NCI-H526 (cell line): ENCODE data around the gene MARK3.

Experiments
- DNase-seq, 2 experiments: peaks; one replicate each; lab custom pipeline; 2025; lab: John Stamatoyannopoulos, UW

Gene MARK3

GRCh38 chr14:103395244-103395643 is 10.0 kb downstream of the MARK3 start:
- DNase-seq: no peak

- DNase-seq: no peak
These were observed 11.2 kb downstream of the MARK3 start for GRCh38 chr14:103396463-103396862.

DNA sequence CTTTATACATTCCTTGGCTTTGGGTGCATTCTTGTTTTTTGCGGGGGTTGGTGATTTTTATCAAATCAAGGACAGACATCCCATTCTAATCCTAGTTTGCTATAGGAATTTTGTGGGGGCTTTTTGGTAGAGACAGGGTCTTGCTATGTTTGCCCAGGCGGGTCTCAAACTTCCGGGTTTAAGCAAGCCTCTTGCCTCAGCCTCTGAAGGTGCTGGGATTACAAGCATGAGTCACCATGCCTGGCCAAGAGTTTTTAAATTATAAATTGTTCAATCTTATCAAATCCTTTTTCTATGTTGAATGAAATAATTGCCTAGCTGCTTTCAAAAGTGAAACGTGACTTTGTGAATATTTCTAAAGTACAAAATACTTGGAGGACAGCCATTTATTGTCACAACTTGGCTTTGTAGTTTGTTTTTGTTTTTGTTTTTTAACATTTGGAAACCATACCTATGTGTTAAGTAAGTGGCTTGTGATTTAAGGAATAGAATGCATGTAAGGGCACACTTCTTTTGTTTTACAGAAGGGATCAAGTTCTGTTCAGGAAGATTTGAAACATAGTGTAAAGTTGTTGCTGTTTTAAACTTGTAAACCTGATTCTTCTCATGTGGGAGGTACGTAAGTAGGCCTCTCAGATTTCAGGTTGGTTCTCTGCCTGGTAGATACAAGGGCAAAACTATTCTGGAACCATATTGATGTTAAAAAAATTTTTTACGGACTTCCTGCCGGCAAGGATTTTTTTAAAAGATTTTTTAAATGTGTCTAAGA is 13.4 kb downstream of the MARK3 start:
- no peak for DNase-seq

DNA sequence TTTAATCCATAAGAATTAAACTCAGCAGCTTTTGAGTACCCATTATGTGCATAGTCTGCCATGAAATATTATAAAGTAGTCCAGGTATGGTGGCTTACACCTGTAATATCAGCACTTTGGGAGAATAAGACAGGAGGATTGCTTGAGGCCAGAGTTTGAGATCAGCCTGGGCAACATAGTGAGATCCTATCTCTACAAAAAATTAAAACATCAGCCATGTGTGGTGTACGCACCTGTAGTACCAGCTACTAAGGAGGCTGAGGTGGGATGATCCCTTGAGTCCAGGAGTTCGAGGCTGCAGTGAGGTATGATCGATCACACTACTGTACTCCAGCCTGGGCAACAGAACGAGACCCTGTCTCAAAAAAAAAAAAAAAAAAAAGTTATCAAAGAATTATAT is 15.3 kb downstream of the MARK3 start:
- DNase-seq: no peak

- peak in 1 of 2 experiments; percentile 26 for DNase-seq
These were observed 16.3 kb downstream of the MARK3 start for GRCh38 chr14:103401223-103402214.

DNA sequence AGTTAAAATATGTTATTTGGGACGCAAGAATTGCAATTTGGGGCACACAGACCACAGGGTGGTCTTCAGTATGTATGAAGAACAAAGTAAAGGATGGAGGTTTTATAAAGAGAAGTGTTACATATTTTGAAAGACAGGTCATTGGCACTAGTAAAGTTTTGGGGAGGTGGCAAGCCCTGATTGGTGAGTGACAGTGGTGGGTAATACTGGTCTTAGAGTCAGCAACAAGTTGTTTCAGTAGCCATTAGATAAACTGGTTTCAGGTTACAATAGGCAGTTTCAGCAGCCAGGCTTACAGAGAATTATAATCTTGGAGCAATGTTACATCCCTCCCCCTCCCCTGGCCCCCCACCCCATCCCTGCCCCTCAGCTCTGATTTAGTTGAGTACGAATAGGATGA is 17.5 kb downstream of the MARK3 start:
- DNase-seq: no peak

DNA sequence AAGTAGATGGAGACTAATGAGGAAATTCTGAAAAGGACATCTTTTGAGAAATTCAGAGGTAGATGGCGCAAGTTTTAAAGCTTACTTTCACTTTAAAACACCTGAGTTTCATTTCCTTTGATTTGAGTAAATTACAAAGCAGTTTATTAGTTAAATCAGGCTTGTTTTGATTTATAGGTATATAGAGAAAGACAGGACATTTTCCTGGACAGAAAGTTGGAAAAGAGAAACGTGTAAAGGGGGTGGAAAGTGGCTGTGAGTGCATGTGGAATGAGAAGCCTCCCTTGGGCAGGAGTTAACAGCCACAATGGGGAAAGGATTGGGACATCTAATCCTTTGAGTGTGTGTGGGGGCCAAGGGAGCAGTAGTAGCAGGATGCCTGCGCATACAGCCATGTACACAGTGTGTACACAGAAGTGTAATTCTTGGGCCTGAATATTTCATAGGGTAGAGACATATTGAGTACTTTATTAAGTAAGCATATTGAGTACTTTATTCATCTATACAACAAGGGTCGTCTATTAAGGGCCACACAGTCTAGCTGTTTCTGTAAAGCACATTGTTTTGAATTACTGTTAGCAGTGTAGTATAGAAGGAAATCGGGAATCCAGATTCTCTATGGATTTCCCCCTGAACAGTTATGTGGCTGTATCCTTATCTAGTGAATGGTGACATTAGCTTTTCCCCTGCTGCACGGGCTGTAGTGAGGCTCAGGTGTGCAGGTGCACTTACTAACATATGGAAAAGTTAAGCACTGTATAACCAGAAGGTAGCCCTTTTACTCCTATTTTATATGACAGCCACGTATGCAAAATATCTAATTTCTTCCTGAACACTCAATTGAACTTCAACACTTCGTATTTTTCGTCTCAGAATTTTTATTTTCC is 19.1 kb downstream of the MARK3 start:
- DNase-seq: no peak

DNA sequence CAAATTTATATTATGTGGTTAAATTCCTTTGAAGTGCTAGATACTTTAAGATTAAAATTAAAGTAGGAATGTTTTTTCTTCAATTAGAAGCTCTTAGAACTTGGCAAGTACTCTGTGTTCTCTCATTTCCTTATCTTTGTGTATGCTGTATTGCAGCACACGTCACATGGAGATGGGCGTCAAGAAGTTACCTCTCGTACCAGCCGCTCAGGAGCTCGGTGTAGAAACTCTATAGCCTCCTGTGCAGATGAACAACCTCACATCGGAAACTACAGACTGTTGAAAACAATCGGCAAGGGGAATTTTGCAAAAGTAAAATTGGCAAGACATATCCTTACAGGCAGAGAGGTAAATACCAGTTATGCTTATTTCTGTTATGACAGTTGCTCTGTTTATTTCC is 19.7 kb downstream of the MARK3 start:
- no peak for DNase-seq

DNA sequence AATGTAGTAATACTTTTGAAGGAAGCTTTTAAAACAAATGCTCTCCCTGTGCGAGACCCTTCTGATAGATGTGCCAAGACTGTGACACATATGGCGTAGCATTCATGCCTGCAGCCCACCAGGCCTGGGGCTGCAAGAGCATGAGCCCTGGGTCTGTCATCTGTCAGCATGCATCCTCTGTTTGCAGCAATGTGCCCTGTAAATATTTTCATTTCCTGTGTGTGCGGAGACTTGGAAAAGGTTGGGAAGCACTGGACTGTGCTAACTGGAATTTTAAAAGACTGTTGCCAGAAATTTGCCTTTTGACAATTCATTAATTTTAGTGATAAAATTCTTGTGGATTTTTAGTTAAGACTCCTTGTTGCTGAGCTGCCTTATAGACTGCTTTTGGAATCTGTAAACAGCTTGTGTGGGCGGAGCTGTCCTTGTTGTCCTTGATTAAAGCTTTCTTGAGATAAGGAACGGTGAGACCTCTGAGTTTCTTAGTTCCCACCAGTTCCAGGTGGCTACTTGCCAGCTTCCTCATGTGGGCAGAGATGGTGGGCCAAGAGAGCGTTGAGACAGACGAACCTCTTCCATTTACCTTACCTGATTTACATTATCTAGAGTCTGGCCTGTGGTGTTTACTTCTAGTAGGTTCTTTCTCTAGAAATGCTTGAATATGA is 23.4 kb downstream of the MARK3 start:
- DNase-seq: no peak

DNA sequence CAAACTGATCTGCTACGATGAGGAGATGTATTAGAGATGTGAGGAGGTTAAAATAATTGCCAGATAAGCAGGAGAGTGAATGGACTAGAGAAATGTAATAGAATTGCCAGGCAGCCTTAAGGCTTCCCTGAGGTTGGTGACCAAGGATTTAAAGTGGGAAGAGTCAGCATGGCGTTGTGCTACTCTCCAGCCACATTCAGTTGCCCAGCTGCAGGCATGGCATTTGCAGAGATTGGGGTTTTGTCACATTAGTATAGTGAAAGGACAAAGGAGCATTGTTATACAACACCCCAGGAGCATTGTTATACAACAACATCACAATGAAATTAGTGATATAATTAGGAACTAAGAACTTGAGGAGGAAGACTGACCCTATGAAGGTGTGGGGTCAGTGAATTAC is 31.7 kb downstream of the MARK3 start:
- DNase-seq: no peak

GRCh38 chr14:103418481-103418818 is 33.2 kb downstream of the MARK3 start:
- no peak for DNase-seq

DNA sequence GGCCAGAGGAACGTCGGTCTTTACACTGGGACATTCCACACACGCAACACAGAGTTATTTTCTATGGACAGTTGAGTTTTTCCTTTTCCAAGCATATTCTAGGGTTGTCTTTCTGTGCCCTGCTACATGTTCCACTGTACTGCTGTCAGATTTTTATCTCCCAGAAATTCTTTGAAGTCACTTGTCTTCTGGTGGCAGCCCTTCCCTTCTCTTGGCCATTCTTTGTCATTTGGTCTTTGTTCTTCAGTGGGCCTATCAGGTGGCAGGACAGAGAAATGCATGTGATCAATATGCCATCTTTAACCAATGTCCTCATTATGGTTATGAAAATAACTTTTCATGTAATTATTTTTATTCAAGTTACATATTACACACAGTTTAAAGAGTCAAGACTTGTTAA is 36.3 kb downstream of the MARK3 start:
- no peak for DNase-seq

DNA sequence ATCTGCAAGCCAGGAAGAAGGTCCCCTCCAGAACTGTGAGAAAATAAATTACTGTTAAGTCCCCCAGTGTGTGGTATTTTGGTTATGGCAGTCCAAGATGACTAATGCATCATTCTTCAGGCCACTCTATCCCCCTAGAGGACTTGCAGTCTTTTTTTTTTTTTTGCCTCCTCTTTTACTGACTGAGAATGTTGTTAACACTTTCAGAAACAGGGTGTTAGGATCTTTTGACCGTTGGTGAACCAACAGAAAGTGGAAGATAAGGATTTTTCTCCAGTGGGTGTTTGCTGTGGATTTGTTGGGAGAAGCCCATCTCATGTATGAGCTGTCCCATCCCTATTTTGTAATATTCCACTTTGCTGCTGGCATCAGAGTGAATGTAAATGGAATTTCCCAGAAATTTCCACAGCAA is 37.8 kb downstream of the MARK3 start:
- DNase-seq: no peak

- peak in 1 of 2 experiments; percentile 3 for DNase-seq
These were observed 42.5 kb downstream of the MARK3 start for GRCh38 chr14:103427485-103428443.

- no peak for DNase-seq
These were observed 43.7 kb downstream of the MARK3 start for GRCh38 chr14:103428723-103429556.

DNA sequence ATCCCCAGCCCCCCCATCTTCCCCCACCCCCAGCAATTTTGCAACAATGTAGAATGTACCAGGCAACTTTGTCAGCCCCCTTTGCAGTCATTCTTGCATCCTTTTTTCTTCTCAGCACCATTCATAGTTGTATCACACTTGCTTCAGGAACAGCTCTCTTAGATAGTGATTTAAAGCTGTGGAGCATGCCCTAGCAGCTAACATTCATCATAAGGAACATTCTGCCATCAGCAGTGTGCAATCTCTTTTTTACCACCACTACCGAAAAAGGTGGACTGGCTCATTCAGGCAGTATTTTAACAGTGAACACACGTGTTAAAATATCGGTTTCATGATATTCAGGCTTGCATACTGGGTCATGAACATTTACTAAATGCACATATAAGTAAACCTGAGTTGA is 45.1 kb downstream of the MARK3 start:
- no peak for DNase-seq

DNA sequence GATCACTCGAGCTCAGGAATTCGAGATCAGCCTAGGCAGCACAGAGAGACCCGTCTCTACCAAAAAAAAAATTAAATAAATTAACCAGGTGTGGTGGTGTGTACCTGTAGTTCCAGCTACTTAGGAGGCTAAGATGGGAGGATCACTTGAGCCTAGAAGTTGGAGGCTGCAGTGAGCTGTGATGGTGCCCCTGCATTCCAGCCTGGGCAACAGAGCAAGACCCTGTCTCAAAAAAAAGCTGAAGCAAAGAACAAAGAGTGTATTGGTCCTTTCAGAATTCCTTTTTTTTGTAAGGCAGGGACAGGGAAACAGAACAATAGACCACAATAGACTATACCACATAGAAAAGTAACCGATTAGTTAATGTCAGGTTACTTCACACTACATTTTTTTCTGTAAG is 47.4 kb downstream of the MARK3 start:
- no peak for DNase-seq

DNA sequence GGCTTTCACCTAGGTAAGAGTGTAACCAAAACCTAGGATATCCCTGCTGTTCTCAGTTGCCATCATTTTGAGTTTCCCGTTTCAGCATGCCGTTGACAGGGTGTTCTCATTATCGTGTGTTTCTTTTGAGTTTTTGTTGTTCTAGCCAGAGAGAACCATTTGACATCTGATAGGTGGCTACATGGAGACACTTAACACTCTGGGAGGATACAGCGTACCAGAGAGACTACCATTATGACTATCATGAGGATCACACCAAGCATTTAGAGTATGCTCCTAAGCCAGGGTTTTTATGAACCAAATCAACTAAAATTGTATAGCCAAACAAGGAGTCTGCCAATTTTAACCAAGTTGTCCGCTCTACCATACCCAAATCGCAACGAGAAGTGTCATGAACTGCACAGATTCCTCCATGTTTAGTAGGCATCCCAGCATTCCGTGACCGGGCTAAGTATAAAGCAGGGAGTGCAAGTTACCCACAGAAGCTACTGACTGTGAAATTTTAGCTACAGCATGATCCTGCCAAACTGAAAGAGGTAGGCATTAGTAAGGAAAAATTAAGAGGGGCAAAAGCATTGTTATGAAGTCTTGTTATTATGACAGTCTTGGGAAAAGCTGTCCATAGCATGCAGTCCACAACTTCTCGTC is 48.8 kb downstream of the MARK3 start:
- DNase-seq: no peak

DNA sequence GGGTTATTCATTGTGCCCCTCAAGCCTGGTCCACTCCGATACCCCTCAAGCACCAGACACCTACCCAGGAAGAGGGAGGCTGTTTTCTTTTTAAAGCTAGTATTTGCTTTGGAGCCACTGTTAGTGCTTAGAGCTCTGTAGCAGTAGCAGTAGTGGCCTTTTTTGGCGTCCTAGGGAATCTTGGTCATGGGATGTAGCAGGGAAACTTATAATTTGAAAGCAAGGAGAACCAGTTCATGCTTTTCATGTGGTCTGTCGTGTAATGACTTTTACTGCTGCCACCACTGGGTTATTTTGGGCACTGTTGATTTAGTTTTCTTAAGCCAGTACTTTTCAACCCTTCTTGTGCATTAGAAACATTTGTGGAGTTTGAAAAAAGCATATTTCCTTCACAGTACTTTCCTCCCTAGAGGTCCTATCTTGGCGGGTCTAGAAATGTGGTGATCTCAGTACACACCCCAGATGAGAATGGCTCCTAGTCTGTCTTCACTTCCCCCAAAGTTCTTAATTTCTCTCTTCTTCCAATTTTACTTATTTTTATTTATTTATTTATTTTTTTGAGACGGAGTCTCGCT is 49.7 kb downstream of the MARK3 start:
- no peak for DNase-seq
